Stimulated activated CD4-positive, alpha-beta T cell treated with anti-CD3 and anti-CD28 coated beads, Interleukin-4, amount 100 ng/mL, for 48 hours (primary cell): ENCODE results near the gene HAUS8.
"Not testable (repeated sequence)": the region's sequence is repeated elsewhere in the genome, so short reads cannot be mapped to it uniquely, and the experiment has no call there.

Source experiments
- DNase-seq, 2 donors: peaks; one replicate each; pipeline ENCODE4 v3.0.0-alpha.2; 2020; ENCODE audit warnings: low read depth in 2 of 2

The HAUS8 gene

DNA sequence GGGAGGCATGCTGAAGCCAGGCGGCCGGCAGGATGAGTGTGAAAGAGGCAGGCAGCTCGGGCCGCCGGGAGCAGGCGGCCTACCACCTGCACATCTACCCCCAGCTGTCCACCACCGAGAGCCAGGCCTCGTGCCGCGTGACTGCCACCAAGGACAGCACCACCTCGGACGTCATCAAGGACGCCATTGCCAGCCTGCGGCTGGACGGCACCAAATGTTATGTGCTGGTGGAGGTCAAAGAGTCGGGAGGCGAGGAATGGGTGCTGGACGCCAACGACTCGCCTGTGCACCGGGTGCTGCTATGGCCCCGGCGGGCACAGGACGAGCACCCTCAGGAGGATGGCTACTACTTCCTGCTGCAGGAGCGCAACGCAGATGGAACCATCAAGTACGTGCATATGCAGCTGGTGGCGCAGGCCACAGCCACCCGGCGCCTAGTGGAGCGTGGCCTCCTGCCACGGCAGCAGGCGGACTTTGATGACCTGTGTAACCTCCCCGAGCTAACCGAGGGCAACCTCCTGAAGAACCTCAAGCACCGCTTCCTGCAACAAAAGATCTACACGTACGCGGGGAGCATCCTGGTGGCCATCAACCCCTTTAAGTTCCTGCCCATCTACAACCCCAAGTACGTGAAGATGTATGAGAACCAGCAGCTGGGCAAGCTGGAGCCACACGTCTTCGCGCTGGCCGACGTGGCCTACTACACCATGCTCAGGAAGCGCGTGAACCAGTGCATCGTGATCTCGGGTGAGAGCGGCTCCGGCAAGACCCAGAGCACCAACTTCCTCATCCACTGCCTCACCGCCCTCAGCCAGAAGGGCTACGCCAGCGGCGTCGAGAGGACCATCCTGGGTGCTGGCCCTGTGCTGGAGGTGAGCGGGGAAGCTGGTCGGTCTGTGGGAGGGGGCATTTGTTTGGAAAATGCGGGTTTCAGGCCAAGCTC lies 26.7 kb upstream of the HAUS8 start:
- DNase-seq, result no peak

DNA sequence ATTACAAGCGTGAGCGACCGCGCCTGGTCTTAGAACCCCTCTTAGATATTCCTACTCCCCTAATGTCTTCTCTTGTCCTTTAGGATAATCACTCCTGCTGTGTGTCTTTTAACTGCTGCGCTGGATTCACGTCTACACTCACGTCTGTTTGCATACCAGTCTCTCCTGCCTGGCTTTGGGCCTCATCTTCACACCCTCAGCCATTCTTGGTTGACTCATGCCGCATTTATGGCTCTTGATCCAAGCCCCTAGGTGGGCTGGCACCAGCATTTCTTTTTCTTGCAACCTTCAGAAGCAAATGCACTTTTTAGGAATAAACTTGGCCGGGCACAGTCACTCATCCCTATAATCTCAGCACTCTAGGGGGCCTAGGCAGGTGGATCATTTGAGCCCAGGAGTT lies 23.1 kb upstream of the HAUS8 start:
- DNase-seq, result no peak

DNA sequence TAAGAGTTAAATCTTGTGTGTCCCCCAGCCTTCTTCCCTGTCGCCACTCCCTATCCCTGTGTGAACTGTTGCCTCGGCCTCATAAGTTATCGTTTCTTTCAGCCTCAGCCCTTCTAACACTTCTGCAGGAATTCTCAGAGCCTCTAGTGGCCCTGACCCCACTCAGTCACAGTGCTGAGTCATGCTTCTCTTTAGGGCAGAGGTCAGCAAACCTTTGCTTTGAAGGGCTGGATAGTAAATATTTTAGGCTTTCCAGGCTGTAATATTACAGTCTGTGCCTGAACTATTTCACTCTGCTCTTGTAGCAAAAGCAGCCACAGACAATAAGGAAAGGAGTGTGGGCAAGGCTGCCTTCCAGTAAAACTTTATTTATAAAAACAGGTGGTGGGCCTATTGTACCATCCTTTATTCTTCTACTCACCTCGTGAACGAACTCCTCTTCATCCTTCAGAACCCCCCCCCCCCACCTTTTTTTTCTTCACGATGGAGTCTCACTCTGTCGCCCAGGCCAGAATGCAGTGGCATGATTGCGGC lies 22.4 kb upstream of the HAUS8 start:
- DNase-seq, result no peak

DNA sequence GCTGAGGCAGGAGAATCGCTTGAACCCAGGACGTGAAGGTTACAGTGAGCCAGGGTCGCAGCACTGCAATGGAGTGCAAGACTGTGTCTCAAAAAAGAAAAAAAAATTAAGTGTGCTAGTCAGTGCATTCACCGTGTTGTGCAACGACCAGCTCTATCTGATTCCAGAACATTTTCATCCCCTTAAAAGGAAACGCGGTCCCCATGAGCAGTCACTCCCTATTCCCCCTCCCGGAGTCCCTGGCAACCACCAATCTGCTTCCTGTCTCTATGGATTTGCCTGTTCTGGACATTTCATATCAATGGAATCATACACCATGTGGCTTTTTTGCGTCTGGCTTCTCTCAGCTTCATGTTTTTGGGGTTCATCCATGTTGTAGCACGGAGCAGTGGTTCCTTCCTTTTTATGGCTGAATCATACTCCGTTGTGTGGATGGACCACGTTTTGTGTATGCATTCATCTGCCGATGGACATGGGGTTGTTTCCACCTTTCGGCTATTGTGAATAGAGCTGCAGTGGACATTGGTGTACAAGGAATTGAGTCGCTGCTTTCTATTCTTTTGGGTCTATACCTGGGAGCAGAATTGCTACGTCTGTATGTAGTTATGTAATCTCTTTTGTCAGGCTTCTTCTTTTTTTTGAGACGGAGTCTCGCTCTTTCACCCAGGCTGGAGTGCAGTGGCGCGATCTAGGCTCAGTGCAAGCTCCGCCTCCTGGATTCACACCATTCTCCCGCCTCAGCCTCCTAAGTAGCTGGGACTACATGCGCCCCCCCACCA lies 20.1 kb upstream of the HAUS8 start:
- DNase-seq, result no peak

DNA sequence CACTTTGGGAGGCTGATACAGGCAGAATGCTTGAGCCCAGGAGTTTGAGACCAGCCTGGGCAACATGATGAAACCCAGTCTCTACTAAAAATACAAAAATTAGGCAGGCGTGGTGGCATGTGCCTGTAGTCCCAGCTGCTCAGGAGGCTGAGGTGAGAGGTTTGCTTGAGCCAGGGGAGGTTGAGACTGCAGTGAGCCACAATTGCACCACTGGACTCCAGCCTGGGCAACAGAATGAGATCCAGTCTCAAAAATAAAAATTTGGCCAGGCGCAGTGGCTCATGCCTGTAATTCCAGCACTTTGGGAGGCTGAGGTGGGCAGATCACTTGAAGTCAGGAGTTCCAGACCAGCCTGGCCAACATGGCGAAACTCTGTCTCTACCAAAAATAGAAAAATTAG lies 19.4 kb upstream of the HAUS8 start:
- not testable (repeated sequence) for DNase-seq

DNA sequence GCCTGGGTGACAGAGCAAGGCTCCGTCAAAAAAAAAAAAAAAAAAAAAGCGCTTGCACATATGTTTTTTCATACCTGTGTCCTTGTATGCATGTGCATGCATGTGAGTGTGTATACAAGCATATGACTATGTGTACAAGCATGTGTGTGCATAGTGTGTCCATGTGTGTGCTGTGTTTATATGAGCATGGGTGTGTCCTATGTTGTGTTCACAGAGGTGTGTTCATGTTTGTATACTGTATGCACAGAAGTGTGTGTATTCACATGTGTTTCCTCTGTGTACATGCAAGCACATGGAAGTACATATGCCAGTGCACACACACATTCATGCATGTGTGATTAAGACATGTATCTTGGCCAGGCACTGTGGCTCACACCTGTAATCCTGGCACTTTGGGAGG lies 17.4 kb upstream of the HAUS8 start:
- DNase-seq, result no peak

DNA sequence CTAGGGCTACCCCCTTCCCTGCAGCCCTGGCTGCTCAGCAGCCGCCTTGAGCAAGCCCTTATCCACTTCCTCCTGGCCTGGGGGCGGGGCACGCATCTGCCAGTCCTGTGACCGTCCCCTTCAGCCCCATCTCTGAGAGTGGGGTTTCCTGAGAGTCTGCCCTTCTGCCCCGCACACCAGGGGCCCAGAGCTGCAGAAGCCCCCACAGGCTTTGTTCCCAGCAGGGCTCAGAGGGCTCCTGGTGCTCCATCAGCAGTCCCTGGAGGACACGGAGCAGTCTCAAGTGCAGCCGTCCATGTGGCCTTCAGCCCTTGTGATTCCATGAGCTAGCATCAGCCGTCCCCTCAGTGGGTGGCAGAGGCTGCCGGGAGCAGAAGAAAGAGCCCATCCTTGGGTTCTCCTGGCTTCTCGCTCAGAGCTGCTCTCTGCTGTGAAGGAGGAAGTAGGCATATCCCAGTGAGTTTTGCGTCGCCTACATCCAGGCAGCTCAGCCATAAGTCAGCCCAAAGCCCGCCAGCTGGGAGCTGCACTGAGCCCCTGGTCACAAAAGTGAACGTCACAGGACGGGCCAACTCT lies 16.6 kb upstream of the HAUS8 start:
- no peak for DNase-seq

DNA sequence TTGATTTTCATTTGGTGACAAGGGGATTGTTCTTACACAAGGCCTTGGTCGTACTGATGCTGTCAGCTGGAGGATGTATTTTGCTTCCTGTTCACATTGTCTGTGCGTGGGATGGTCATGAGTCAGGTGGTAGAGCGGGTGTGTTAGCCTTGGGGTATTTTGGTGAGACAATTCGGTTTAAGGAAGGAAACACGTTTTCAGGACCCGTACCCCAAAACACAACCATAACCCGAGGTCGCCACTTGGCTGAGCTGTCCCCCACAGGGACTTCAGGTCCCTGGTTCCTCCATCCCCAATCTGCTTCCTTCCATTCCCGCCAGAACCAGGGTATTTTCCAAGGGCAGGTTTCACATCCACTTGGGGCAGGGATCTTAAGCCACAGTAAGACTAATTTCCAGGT lies 15.3 kb upstream of the HAUS8 start:
- DNase-seq, result no peak

DNA sequence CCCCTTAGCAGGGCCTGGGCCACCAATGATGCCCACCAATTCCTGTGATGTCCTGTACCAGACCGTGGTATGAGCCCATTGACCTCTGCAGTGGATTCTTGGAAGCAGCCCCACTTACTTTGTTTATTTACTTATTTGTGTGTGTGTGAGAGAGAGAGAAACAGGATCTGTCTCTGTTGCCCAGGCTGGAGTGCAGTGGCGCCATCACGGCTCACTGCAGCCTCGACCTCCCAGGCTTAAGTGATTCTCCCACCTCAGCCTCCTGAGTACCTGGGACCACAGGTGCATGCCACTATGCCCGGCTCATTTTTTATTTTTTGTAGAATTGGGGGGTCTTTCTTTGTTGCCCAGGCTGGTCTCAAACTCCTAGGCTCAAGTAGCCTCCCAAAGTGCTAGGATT lies 13.3 kb upstream of the HAUS8 start:
- DNase-seq, result no peak

DNA sequence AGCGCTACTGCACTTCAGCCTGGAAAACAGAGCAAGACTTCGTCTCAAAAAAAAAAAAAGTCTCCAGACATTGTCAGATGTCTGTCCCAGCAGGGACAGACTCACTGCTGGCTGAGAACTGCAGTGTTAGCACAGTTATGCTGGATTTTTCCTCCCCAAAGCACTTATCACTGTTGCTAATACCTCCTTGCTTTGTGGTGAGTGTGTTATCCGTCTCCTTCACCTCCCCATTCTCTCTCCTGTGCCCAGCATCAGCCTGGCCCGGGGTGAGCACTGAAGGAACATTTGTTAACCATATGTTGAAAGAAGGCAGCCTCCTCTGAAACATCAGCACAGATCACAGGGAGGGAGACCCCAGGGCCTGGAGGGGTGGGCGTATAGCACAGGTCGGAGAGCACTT lies 11.6 kb upstream of the HAUS8 start:
- DNase-seq, result no peak

DNA sequence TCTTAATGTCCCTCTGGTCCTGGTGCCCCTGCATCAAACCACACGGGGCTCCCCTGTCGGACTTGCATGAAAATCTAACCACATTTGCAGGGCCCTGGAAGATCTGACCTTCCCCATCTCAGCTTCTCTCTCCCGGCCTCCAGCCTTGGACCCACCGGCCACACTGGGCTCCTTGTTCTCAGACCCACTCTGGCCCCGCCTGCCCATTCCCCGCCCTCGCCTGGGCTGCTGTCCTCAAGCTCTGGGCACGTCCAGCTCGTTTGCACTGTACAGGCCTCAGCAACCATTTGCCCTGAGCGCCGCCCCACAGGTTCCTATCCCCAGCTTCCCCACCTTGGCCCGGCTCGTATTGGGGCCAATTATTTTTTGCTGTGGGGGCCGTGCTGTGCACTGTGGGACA lies 10.9 kb upstream of the HAUS8 start:
- DNase-seq, result no peak

DNA sequence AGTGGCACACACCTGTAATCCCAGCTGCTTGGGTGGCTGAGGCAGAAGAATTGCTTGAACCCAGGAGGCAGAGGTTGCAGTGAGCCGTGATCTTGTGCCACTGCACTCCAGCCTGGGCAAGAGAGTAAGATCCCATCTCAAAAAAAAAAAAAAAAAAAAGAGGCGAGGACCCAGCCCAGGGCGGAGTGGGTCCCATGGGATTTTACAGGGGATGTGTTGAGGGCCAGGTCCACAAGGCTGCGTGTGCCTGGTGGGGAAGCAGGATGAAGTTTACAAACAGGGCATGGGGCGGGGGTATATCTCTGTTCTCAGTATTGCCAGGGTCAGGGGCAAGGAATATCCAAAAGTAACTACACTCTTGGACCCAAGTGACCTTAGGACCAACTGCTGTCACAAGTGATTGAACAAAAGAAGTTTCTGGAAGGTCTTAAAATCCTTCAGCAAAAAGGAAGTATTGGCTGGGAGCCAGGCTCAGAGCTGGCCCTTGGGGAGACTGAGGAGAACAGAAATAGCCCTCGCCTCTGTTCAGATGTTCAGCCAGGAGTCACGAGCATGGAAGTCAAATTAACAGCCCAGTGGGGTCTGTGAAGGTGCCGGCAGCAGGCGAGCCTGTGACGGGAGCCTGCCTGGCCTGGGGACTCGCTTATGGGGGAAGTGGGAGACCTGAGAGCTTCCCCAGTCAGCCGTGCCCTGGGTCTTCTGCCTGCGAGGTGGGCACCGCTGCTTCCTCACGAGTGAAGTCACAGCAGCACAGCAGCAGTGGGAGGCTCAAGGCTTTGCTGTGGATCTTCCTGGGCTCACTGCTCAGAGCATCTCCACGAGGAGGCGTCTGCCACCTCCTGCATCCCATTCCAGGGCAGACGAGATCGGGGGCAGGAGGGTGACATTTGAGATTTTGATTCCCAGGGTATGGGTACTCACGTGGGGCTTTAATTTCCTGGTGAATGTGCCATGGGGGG lies 6.7 kb upstream of the HAUS8 start:
- no peak for DNase-seq

DNA sequence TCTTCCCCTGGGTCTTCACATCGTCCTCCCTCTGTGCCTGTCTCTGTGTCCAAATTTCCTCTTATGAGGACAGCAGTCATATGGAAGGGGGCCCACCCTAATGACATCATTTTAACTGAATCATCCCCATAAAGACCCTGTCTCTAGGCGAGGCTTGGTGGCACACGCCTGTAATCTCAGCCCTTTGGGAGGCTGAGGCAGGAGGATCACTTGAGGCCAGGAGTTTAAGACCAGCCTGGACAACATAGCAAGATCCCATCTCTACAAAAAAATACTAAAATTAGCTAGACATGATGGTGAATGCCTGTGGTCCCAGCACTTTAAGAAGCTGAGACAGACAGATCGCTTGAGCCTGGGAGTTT lies 5.2 kb upstream of the HAUS8 start:
- DNase-seq, result no peak

DNA sequence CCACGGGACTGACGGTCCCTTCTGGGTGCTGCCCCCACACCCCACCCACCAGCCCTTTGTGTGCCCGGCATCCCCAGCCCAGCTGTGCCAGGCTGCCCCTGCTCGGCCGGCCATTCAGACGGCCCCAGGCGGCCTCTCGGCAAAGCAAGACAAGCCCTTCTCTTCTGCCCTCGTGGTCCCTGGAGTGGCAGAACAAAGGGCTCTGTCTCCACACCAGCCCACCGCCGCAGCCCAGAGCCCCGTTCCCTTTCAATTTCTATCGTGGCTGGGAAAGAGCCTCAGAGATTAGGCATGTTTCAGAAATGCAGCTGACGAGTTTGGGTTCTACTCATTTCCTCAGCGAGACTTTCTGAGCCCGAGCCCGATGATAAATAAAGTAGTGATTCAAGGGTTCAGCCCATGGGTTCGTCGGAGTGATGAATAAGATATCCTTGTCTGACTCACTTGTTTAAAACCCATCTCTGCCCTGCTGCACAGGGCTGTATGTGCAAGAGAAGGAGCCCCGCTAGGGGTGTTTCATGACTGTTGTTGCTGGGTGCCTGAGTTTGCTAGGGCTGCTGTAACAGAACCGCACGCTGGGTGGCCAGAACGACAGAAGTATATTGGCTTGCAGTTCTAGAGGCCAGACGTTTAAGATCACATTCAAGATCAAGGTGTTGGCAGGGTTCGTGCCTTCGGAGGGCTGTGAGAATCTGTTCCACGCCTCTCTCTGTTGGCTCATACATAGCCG lies 4.6 kb upstream of the HAUS8 start:
- DNase-seq, result peak; percentile 62 to 71

DNA sequence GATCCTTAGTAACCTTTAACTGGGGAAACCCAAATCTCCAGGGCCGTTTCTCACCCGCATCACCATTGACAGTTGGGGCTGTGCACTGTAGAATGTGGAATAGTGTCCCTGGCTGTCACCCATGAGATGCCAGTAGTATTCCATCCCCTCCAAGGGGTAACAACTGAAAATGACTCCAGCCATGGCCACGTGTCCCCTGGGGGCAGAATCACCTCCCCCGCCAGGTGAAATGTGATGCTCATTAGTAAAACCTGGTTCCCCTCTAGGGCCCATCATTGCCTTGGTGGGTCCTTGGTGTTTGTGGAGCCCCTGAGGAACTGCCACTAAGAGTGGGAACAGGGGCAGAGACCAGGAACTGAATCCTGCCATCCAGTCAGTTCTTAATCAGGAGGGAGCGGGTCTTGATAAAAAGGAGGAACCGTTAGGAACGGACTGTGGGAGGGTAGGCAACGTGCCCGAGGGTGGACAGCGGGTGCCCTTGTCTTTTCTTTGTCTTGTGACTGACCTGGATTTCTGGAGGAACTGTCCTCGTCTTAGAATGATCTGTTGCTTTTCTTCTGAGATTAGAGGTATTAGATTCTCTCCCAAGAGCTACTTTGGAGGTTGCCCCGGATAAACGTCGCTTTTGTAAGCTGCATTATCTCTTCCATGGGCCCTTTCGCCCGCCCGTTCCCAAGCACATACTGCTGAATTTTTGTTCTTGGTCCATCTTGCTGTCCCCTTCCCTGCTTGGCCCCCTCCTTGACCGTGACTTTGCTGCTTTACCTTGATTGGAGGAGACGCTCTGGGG lies 3.9 kb upstream of the HAUS8 start:
- DNase-seq, result no peak

DNA sequence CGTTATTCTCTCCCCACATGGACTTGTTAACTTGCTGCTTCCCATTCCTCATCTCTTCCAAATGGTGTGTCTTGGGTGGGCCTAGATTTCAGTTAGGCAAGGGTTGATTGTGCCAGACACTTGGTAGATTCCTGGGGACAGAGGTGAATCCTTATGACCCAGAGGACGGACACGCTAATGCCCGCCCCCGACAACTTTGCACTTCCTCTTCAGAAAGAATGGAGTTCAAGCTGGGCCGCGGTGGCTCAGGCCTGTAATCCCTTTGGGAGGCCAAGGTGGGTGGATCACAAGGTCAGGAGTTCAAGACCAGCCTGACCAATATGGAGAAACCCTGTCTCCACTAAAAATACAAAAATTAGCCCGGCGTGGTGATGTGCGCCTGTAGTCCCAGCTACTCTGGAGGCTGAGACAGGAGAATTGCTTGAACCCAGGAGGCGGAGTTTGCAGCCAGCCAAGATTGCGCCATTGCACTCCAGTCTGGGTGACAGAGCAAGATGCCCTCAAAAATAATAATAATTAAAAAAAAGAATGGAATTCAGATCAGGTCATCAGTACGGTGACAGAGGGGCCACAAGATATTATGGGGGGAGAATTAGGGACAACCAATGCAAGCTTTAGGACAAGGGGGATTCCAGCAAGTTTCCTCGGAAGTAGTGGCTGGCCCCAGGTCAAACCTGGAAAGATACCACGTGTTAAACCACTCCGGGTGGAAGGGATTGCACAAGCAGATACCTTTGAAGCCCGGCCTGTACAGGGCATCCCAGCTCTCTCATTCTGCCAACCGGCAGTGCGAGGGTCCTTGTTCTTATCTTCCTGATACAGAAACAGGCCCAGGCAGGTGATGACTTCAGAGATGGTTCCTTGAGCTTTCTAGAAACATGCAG lies 3.0 kb upstream of the HAUS8 start:
- no peak for DNase-seq

DNA sequence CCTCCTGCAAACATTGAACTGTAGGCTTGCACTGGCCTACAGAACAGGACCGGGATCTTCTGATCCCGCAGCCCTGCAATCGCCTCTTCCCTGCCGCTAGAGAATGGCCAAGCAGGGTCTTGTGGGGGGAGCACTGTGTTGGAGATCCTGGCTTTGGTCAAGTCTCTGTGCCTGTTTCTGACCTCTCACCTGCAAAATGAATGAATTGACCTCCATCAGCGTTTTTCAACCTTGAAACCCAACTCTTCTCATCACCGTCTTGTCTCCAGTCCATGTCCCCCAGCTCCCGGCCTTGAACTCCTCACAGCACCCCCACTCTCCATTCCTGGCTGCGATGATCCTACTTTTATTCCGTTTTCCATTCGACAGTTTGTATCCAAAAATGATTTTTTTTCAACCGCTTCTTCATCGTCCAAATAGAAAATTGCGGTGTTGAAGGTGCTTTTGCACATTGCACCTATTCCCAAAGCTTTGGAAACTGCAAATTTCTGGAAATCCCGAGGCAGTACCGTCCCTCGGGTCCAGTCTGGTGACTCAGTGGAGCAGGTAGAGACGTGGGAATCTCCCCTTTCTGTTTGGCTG lies 2.3 kb upstream of the HAUS8 start:
- DNase-seq, result no peak

DNA sequence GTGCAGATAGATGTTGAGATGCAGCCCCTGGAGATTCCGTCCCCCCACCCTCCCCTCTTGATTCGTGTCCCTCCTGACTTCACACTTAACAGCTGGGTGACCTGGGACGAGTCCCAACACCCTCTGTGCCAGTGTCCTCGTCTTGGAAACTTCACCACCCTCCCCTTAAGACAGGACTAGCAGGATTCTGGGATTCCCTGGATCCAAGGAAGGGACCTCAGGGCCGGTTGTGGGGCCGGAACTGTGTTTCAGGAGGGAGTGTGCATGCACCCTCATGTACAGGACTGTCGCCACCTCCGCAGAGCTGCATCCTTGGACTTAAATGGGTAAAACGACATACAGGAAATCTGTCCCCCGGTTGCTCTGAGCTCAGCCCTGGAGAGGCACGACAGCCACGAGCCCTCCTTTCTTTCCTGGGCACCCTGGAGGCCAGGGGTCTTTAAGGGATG lies 1.3 kb upstream of the HAUS8 start:
- no peak for DNase-seq
